Measurements from ENCODE around the gene ANKMY1. TPM values are rescaled to one million over a fixed set of nuclear protein-coding genes. Genes with fewer than 3 reads are reported as not detected.

ANKMY1 gene
- total RNA-seq, 1 donor from 2014 or later = 28.5 TPM

GRCh38 chr2:240574386-240575100, 16.8 kb upstream of the ANKMY1 start:
- no peaks in the 10 kb centered on the region for H3K36me3 Mint-ChIP-seq (ENCODE audit: unreplicated experiment)
- TF ChIP-seq CTCF (IDR thresholded peaks at IDR 0.05) = no peak
- no peak for DNase-seq (ENCODE audit: extremely low spot score, unreplicated experiment)
- H3K27me3 Mint-ChIP-seq (ENCODE audit: unreplicated experiment) = no peaks in the 10 kb centered on the region
- peaks cover 12% of the 10 kb centered on the region for H3K4me1 Mint-ChIP-seq (ENCODE audit: unreplicated experiment)
- H3K9me3 Mint-ChIP-seq (ENCODE audit: unreplicated experiment) = no peaks in the 10 kb centered on the region
- no peak overlapping the region for H3K27ac Mint-ChIP-seq (ENCODE audit: unreplicated experiment)
- no peak overlapping the region for H3K4me3 Mint-ChIP-seq (ENCODE audit: unreplicated experiment)

GRCh38 chr2:240573516-240574385, 16.0 kb upstream of the ANKMY1 start:
- no peak overlapping the region for H3K27ac Mint-ChIP-seq (ENCODE audit: unreplicated experiment)

GRCh38 chr2:240573071-240573515, 15.3 kb upstream of the ANKMY1 start:
- H3K4me1 Mint-ChIP-seq (ENCODE audit: unreplicated experiment) = peaks cover 16% of the 10 kb centered on the region

More at GRCh38 chr2:240573516-240574385, 16.0 kb upstream of the ANKMY1 start:
- Mint-ChIP-seq H3K27me3 (ENCODE audit: unreplicated experiment) (no peaks in the 10 kb centered on the region), H3K9me3 (ENCODE audit: unreplicated experiment) (no peaks in the 10 kb centered on the region), H3K36me3 (ENCODE audit: unreplicated experiment) (no peaks in the 10 kb centered on the region), H3K4me1 (ENCODE audit: unreplicated experiment) (peaks cover 16% of the 10 kb centered on the region), H3K4me3 (ENCODE audit: unreplicated experiment) (no peak overlapping the region)
- no peak for DNase-seq (ENCODE audit: extremely low spot score, unreplicated experiment)
- no peak for TF ChIP-seq CTCF (IDR thresholded peaks at IDR 0.05)

GRCh38 chr2:240572141-240573031, 14.6 kb upstream of the ANKMY1 start:
- DNase-seq (ENCODE audit: extremely low spot score, unreplicated experiment) = no peak
- H3K27ac Mint-ChIP-seq (ENCODE audit: unreplicated experiment) = no peak overlapping the region
- no peak overlapping the region for H3K4me3 Mint-ChIP-seq (ENCODE audit: unreplicated experiment)

More at GRCh38 chr2:240573071-240573515, 15.3 kb upstream of the ANKMY1 start:
- DNase-seq (ENCODE audit: extremely low spot score, unreplicated experiment) = no peak
- no peak overlapping the region for H3K4me3 Mint-ChIP-seq (ENCODE audit: unreplicated experiment)
- no peaks in the 10 kb centered on the region for H3K27me3 Mint-ChIP-seq (ENCODE audit: unreplicated experiment)
- H3K9me3 Mint-ChIP-seq (ENCODE audit: unreplicated experiment) = no peaks in the 10 kb centered on the region
- no peaks in the 10 kb centered on the region for H3K36me3 Mint-ChIP-seq (ENCODE audit: unreplicated experiment)
- H3K27ac Mint-ChIP-seq (ENCODE audit: unreplicated experiment) = no peak overlapping the region
- no peak for TF ChIP-seq CTCF (IDR thresholded peaks at IDR 0.05)

More at GRCh38 chr2:240572141-240573031, 14.6 kb upstream of the ANKMY1 start:
- no peaks in the 10 kb centered on the region for H3K9me3 Mint-ChIP-seq (ENCODE audit: unreplicated experiment)
- no peaks in the 10 kb centered on the region for H3K27me3 Mint-ChIP-seq (ENCODE audit: unreplicated experiment)
- H3K4me1 Mint-ChIP-seq (ENCODE audit: unreplicated experiment) = peaks cover 21% of the 10 kb centered on the region
- no peaks in the 10 kb centered on the region for H3K36me3 Mint-ChIP-seq (ENCODE audit: unreplicated experiment)
- no peak for TF ChIP-seq CTCF (IDR thresholded peaks at IDR 0.05)

Measured in osteocyte (in vitro differentiated cells).